AG04450 (cell line): ENCODE data around the gene CLP1. TPM values are rescaled to one million over a fixed set of nuclear protein-coding genes. Genes with fewer than 3 reads are reported as not detected.
"Not testable (repeated sequence)": the region's sequence is repeated elsewhere in the genome, so short reads cannot be mapped to it uniquely, and the experiment has no call there.

Experiments
- CTCF ChIA-PET: fragments of 300-600, 350-600 bp; formaldehyde crosslinking; extraction: SDS; loops from one replicate; lab custom pipeline; 2022; ENCODE audit warnings: antibody characterized with exemption, inconsistent platforms; lab: Charles Lee
- POLR2A ChIA-PET: fragments of 350-600 bp; formaldehyde crosslinking; extraction: SDS; loops from one replicate; lab custom pipeline; 2021; ENCODE audit warnings: antibody characterized with exemption, inconsistent platforms; lab: Yijun Ruan, JAX
- DNase-seq: peaks from one replicate; pipeline ENCODE4 v3.0.0-alpha.2; 2011; ENCODE audit warnings: low read depth, low spot score
- H3K27ac ChIP-seq: one replicate; pipeline ENCODE4 v1.5.1; 2012; ENCODE audit warnings: low read depth, low read length, control low read depth
- H3K27me3 ChIP-seq: one replicate; pipeline ENCODE4 v1.6.0; 2012; ENCODE audit warnings: low read length; ENCODE audit not compliant: control insufficient read depth, insufficient read depth
- H3K4me3 ChIP-seq: 2 replicates; pipeline ENCODE4 v1.5.1; 2011; ENCODE audit warnings: mild to moderate bottlenecking, low read depth, low read length, control low read depth
- H3K9me3 ChIP-seq: 2 replicates; pipeline ENCODE4 v1.5.1; 2012; ENCODE audit warnings: low read length; ENCODE audit not compliant: control insufficient read depth, insufficient read depth
- polyA plus RNA-seq: library from polyadenylated mRNA; depleted of rRNA; stranded (reverse); fragments of >200 nt; gene quantifications from 2 replicates; pipeline ENCODE4 v1.2.3, GENCODE V29; 2011
- TF ChIP-seq, protein P1 (sequence below): IDR thresholded peaks from 2 replicates; pipeline ENCODE4 v1.5.1; 2011; ENCODE audit warnings: low read depth, low read length, control low read depth, inconsistent platforms

The CLP1 gene
- polyA plus RNA-seq, 1 experiment: 17.7 TPM

- CTCF ChIA-PET: interaction anchor here (0.7 to 1.5 kb wide), 3 partner anchors 182 to 850 kb away, joined by 3 to 6 read pairs (median 4); no protein-coding TSS in a partner anchor
- H3K27ac ChIP-seq: no peak overlapping the region
- no peaks in the 10 kb centered on the region for H3K27me3 ChIP-seq
- H3K9me3 ChIP-seq: no peaks in the 10 kb centered on the region
- DNase-seq: no peak
- TF ChIP-seq, protein P1, sequence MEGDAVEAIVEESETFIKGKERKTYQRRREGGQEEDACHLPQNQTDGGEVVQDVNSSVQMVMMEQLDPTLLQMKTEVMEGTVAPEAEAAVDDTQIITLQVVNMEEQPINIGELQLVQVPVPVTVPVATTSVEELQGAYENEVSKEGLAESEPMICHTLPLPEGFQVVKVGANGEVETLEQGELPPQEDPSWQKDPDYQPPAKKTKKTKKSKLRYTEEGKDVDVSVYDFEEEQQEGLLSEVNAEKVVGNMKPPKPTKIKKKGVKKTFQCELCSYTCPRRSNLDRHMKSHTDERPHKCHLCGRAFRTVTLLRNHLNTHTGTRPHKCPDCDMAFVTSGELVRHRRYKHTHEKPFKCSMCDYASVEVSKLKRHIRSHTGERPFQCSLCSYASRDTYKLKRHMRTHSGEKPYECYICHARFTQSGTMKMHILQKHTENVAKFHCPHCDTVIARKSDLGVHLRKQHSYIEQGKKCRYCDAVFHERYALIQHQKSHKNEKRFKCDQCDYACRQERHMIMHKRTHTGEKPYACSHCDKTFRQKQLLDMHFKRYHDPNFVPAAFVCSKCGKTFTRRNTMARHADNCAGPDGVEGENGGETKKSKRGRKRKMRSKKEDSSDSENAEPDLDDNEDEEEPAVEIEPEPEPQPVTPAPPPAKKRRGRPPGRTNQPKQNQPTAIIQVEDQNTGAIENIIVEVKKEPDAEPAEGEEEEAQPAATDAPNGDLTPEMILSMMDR: no peak
- POLR2A ChIA-PET: no interaction called here
- H3K4me3 ChIP-seq: no peak overlapping the region
Observed at GRCh38 chr11:57675176-57675941, 17.8 kb downstream of the CLP1 start.

DNA sequence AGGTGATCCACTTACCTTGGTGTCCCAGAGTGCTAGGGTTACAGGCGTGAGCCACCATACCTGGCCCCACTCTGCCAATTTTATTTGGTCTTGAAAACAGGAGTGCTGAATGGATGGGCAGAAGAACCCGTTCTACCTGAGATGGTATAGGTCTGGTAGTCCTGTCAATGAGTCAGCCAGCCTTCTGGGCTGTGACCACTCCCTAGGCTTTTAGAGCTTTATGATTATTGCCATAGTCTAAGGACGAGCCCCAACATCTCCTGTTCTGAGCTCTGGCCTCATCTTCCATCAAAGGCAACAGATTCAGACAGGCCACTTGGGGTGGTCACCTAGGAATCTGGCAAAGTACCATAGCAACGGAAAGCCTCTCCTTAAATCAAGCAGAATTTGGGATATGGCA is 21.8 kb downstream of the CLP1 start:
- Histone ChIP-seq H3K4me3 (no peak overlapping the region), H3K9me3 (no peaks in the 10 kb centered on the region), H3K27ac (no peak overlapping the region), H3K27me3 (no peaks in the 10 kb centered on the region)
- POLR2A ChIA-PET: interaction anchor here (0.5 kb wide), 1 partner anchor 85 kb away, joined by 8 read pairs; no protein-coding TSS in a partner anchor
- no peak for DNase-seq
- CTCF ChIA-PET: interaction anchor here (0.5 to 1.4 kb wide), 2 partner anchors 35 to 75 kb away, joined by 4 to 5 read pairs; no protein-coding TSS in a partner anchor
- TF ChIP-seq, protein P1: no peak

DNA sequence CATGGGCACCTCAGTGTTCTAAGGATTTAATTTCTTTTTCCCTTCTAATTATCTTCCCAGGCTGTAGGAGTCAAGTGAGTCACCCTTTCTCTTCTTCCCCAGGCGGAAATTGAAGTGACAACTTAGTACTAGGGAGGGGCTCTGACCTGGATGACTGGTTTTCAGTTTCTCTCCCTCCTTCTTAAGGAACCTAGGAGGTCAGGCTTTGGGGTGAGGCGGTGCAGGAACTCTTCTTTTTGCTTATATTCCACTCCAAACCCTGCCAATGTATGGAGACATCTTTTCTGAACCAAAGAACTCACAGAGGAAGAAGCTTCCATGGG is 23.0 kb downstream of the CLP1 start:
- no peak overlapping the region for H3K27ac ChIP-seq
- TF ChIP-seq, protein P1: no peak
- POLR2A ChIA-PET: no interaction called here
- no peaks in the 10 kb centered on the region for H3K9me3 ChIP-seq
- H3K27me3 ChIP-seq: no peaks in the 10 kb centered on the region
- no peak overlapping the region for H3K4me3 ChIP-seq
- CTCF ChIA-PET: interaction anchor here (1.4 to 1.6 kb wide), 2 partner anchors 36 to 120 kb away, joined by 4 read pairs; no protein-coding TSS in a partner anchor
- DNase-seq: no peak

DNA sequence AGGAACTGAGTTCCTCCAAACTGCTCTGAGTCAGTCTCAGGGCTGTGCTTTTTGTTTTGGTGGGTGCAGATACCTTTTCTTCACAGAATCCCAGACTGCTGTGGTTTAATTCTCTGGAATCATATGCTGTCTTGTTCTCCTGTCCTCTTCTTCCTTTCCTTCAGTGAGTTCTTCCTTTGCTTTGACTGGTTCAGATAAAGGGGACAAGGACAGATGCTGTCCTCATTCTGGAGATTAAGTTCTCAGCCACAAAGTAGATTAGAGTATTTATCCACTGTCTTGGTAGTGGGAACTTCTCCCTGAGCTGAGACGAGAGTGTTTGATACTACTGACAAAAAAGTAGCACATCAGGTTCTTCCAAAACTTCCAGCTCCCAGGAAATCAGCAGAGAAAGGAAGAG is 23.6 kb downstream of the CLP1 start:
- TF ChIP-seq, protein P1: no peak
- ChIA-PET CTCF (interaction anchor here (1.6 kb wide), 1 partner anchor 120 kb away, joined by 4 read pairs; no protein-coding TSS in a partner anchor), POLR2A (no interaction called here)
- H3K27me3 ChIP-seq: no peaks in the 10 kb centered on the region
- no peak overlapping the region for H3K27ac ChIP-seq
- no peak overlapping the region for H3K4me3 ChIP-seq
- no peak for DNase-seq
- H3K9me3 ChIP-seq: no peaks in the 10 kb centered on the region

DNA sequence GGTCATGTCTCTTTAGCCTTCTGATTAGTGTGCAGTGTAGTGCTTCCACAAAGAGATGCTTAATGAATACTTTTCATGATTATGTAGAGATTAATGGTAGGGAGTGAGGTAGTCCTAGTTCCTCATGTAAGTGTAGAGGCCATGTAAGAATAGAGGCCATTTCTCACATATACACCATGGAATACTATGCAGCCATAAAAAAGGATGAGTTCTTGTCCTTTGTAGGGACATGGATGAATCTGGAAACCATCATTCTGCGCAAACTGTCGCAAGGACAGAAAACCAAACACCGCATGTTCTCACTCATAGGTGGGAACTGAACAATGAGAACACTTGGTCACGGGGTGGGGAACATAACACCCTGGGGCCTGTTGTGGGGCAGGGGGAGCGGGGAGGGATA is 32.9 kb downstream of the CLP1 start:
- H3K4me3 ChIP-seq, H3K27ac ChIP-seq, DNase-seq, H3K9me3 ChIP-seq, POLR2A ChIA-PET, CTCF ChIA-PET, H3K27me3 ChIP-seq: not testable (repeated sequence)
